Esophagus muscularis mucosa (tissue), 4 donors: Measurements from ENCODE around the gene MARCKS.

Experiments
- EP300 ChIP-seq: sonication (generic); formaldehyde crosslinking; IDR thresholded peaks from one replicate; pipeline ENCODE4 v1.6.1; 2017; ENCODE audit warnings: antibody characterized with exemption
- POLR2A ChIP-seq: fragments of 450-650 bp; IDR thresholded peaks from one replicate; pipeline ENCODE4 v1.6.1; 2017; ENCODE audit warnings: antibody characterized with exemption, moderate library complexity, mild to moderate bottlenecking, low read depth
- POLR2AphosphoS5 ChIP-seq, 2 donors: sonication (generic); formaldehyde crosslinking; IDR thresholded peaks; one replicate each; pipeline ENCODE4 v1.6.1; 2017; ENCODE audit warnings: antibody characterized with exemption in 2 of 2
- TF ChIP-seq, protein P1 (sequence below), 3 experiments: fragments of 200-600 bp in 2 of 3; fragments of 450-650 bp in 1 of 3; sonication (generic) in 2 of 3; IDR thresholded peaks; one replicate each; pipeline ENCODE4 v1.5.1; 2017 to 2019; ENCODE audit warnings: antibody characterized with exemption in 3 of 3, mild to moderate bottlenecking in 2 of 3, moderate library complexity in 1 of 3

- TF ChIP-seq, protein P1, sequence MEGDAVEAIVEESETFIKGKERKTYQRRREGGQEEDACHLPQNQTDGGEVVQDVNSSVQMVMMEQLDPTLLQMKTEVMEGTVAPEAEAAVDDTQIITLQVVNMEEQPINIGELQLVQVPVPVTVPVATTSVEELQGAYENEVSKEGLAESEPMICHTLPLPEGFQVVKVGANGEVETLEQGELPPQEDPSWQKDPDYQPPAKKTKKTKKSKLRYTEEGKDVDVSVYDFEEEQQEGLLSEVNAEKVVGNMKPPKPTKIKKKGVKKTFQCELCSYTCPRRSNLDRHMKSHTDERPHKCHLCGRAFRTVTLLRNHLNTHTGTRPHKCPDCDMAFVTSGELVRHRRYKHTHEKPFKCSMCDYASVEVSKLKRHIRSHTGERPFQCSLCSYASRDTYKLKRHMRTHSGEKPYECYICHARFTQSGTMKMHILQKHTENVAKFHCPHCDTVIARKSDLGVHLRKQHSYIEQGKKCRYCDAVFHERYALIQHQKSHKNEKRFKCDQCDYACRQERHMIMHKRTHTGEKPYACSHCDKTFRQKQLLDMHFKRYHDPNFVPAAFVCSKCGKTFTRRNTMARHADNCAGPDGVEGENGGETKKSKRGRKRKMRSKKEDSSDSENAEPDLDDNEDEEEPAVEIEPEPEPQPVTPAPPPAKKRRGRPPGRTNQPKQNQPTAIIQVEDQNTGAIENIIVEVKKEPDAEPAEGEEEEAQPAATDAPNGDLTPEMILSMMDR (IDR thresholded peaks at IDR 0.05) = no peak
- TF ChIP-seq EP300 (no peak), POLR2A (no peak), POLR2AphosphoS5 (IDR thresholded peaks at IDR 0.05) (no peak)
Observed at GRCh38 chr6:113871975-113872374, 14.8 kb downstream of the MARCKS start.
